Immature natural killer cell (primary cell): Measurements from ENCODE around the gene CPNE5. TPM values are rescaled to one million over a fixed set of nuclear protein-coding genes. Genes with fewer than 3 reads are reported as not detected.

Source experiments
- DNase-seq, 3 donors: peaks; one replicate each; pipeline ENCODE4 v3.0.0; 2022; ENCODE audit warnings: mixed read lengths in 1 of 3
- H3K27ac Mint-ChIP-seq, 6 donors: one replicate each; pipeline ENCODE4 v1.8.0; 2020; ENCODE audit warnings: mixed read lengths in 6 of 6, mild to moderate bottlenecking in 5 of 6, inconsistent platforms in 4 of 6, moderate library complexity in 3 of 6
- H3K27me3 Mint-ChIP-seq, 3 donors: one replicate each; pipeline ENCODE4 v1.8.0; 2020 to 2021; ENCODE audit warnings: low read depth in 3 of 3, mild to moderate bottlenecking in 3 of 3, mixed read lengths in 3 of 3, moderate library complexity in 3 of 3, inconsistent platforms in 1 of 3
- H3K36me3 Mint-ChIP-seq, 3 donors: one replicate each; pipeline ENCODE4 v1.8.0; 2020; ENCODE audit warnings: mixed read lengths in 3 of 3, inconsistent platforms in 2 of 3, mild to moderate bottlenecking in 2 of 3
- H3K4me1 Mint-ChIP-seq, 2 donors: one replicate each; pipeline ENCODE4 v1.8.0; 2020; ENCODE audit warnings: inconsistent platforms in 2 of 2, mild to moderate bottlenecking in 2 of 2, mixed read lengths in 2 of 2, moderate library complexity in 1 of 2
- H3K4me3 Mint-ChIP-seq, 5 donors: one replicate each; pipeline ENCODE4 v1.8.0; 2020; ENCODE audit warnings: mild to moderate bottlenecking in 5 of 5, mixed read lengths in 5 of 5, inconsistent platforms in 3 of 5, moderate library complexity in 3 of 5
- H3K9me3 Mint-ChIP-seq, 6 donors: one replicate each; pipeline ENCODE4 v1.8.0; 2020; ENCODE audit warnings: mild to moderate bottlenecking in 6 of 6, mixed read lengths in 6 of 6, inconsistent platforms in 4 of 6, moderate library complexity in 3 of 6
- polyA plus RNA-seq, 3 donors: library from polyadenylated mRNA; unstranded; fragments of 300-500 nt; fragmentation: Illumina TruSeq; gene quantifications; one replicate each; pipeline ENCODE4 v1.2.3, GENCODE V29; 2021

CPNE5 gene
- polyA plus RNA-seq, 3 donors from 2014 or later, result 0.29 to 0.52 (median 0.49) TPM

- Mint-ChIP-seq H3K4me3 (no peak overlapping the region), H3K9me3 (no peaks in the 10 kb centered on the region), H3K27ac (peak overlapping the region in 3 of 6 donors; percentile 13 to 82 (median 56)), H3K36me3 (no peaks in the 10 kb centered on the region), H3K4me1 (peaks cover 32 to 36% of the 10 kb centered on the region in 2 donors), H3K27me3 (peaks cover 0 to 3% (median 2%) of the 10 kb centered on the region in 3 donors)
- peak; percentile 62 to 74 (median 63) for DNase-seq
Measured at GRCh38 chr6:36759148-36759759, 80.0 kb downstream of the CPNE5 start.

- no peaks in the 10 kb centered on the region for H3K9me3 Mint-ChIP-seq
- no peaks in the 10 kb centered on the region for H3K36me3 Mint-ChIP-seq
- no peak overlapping the region for H3K4me3 Mint-ChIP-seq
- peaks cover 0 to 3% (median 2%) of the 10 kb centered on the region in 3 donors for H3K27me3 Mint-ChIP-seq
- peak overlapping the region in 2 of 6 donors; percentile 13 to 49 for H3K27ac Mint-ChIP-seq
- no peak for DNase-seq
- H3K4me1 Mint-ChIP-seq, result peaks cover 33 to 38% of the 10 kb centered on the region in 2 donors
Measured at GRCh38 chr6:36758516-36759147, 80.6 kb downstream of the CPNE5 start.

GRCh38 chr6:36757943-36758508 is 81.2 kb downstream of the CPNE5 start:
- no peaks in the 10 kb centered on the region for H3K36me3 Mint-ChIP-seq
- peak overlapping the region in 4 of 6 donors; percentile 73 to 97 (median 91) for H3K27ac Mint-ChIP-seq
- peaks cover 33 to 38% of the 10 kb centered on the region in 2 donors for H3K4me1 Mint-ChIP-seq
- H3K27me3 Mint-ChIP-seq, result peaks cover 0 to 3% (median 2%) of the 10 kb centered on the region in 3 donors
- no peak for DNase-seq
- no peaks in the 10 kb centered on the region for H3K9me3 Mint-ChIP-seq
- H3K4me3 Mint-ChIP-seq, result no peak overlapping the region

DNA sequence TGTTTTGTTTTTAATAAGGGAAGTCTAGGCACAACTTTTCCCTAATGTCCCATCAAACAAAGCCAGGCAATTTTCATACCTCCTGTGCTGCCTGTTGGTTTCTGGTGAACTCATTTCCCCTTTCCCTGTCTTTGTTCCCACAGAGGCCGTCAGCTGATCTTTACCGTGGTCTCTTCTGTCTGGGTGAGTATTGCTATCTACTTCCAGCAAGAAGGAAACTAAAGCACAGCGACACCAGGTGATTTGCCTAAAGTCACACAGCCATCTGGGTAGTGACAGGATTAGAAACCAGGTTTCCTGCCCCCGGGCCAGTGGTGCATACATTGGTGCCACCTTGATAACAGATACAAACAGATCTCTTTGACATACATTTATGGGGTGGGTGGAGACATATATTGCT is 82.0 kb downstream of the CPNE5 start:
- Mint-ChIP-seq H3K27ac (peak overlapping the region in 5 of 6 donors; percentile 20 to 97 (median 88)), H3K27me3 (peaks cover 0 to 3% (median 2%) of the 10 kb centered on the region in 3 donors), H3K4me1 (peaks cover 33 to 39% of the 10 kb centered on the region in 2 donors), H3K36me3 (no peaks in the 10 kb centered on the region), H3K4me3 (peak overlapping the region in 1 of 5 donors; percentile 81), H3K9me3 (no peaks in the 10 kb centered on the region)
- no peak for DNase-seq

- Mint-ChIP-seq H3K27ac (peak overlapping the region; percentile 73 to 97 (median 88)), H3K36me3 (no peaks in the 10 kb centered on the region), H3K9me3 (no peaks in the 10 kb centered on the region), H3K27me3 (peaks cover 0 to 3% (median 2%) of the 10 kb centered on the region in 3 donors), H3K4me1 (peaks cover 33 to 39% of the 10 kb centered on the region in 2 donors), H3K4me3 (peak overlapping the region in 2 of 5 donors; percentile 33 to 81)
- no peak for DNase-seq
Measured at GRCh38 chr6:36756786-36757185, 82.5 kb downstream of the CPNE5 start.

GRCh38 chr6:36755435-36756348 is 83.6 kb downstream of the CPNE5 start:
- peak; percentile 36 to 72 (median 57) for DNase-seq
- peak overlapping the region; percentile 60 to 81 (median 61) for H3K4me3 Mint-ChIP-seq
- H3K36me3 Mint-ChIP-seq, result no peaks in the 10 kb centered on the region
- no peaks in the 10 kb centered on the region for H3K9me3 Mint-ChIP-seq
- peak overlapping the region; percentile 73 to 97 (median 88) for H3K27ac Mint-ChIP-seq
- H3K27me3 Mint-ChIP-seq, result peaks cover 2 to 3% (median 3%) of the 10 kb centered on the region in 3 donors
- peaks cover 33 to 39% of the 10 kb centered on the region in 2 donors for H3K4me1 Mint-ChIP-seq

- Mint-ChIP-seq H3K27me3 (peaks cover 2 to 3% (median 3%) of the 10 kb centered on the region in 3 donors), H3K27ac (peak overlapping the region; percentile 73 to 97 (median 88)), H3K36me3 (no peaks in the 10 kb centered on the region), H3K9me3 (peaks cover 0 to 5% (median 0%) of the 10 kb centered on the region in 6 donors), H3K4me1 (peaks cover 33 to 39% of the 10 kb centered on the region in 2 donors), H3K4me3 (peak overlapping the region in 4 of 5 donors; percentile 60 to 81 (median 62))
- DNase-seq, result no peak
Measured at GRCh38 chr6:36754582-36755434, 84.4 kb downstream of the CPNE5 start.

DNA sequence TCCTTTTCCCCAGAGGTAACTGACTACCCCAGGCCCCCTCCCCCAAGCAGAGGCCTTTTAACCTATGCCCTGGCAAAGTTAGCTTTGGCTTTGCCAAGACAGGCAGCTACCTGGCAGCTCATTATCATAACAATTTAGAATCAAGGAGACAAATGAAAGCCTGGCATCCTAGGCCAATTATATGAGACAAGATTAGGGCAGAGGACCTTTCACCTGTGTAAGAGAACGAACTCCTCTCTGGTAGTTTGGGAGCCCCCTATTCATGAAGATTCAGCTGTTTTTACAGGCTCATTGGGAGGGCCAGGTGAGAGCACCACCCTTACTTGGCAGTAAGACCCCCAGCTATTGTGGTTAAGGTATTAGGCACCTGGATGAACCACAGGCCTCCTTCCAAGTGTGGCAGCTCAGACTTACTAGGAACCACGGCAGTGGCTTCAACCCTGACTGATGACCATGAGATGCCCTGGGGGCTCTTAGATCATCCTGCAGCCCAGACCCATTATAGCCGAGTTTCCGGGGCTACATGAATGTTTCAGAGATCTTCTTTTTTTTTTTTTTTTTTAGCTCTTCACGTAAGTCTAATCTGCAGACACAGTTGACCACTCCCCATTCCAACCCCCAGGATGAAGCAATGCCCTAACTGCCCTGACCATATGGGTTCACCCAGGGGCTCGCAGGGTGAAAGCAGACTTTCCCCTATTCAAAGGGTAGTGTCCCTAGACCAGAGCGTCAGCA is 85.4 kb downstream of the CPNE5 start:
- Mint-ChIP-seq H3K36me3 (no peaks in the 10 kb centered on the region), H3K27me3 (peaks cover 0 to 3% (median 3%) of the 10 kb centered on the region in 3 donors), H3K27ac (peak overlapping the region in 4 of 6 donors; percentile 26 to 73 (median 32)), H3K4me3 (no peak overlapping the region), H3K4me1 (peaks cover 33 to 38% of the 10 kb centered on the region in 2 donors), H3K9me3 (peaks cover 0 to 5% (median 0%) of the 10 kb centered on the region in 6 donors)
- no peak for DNase-seq

DNA sequence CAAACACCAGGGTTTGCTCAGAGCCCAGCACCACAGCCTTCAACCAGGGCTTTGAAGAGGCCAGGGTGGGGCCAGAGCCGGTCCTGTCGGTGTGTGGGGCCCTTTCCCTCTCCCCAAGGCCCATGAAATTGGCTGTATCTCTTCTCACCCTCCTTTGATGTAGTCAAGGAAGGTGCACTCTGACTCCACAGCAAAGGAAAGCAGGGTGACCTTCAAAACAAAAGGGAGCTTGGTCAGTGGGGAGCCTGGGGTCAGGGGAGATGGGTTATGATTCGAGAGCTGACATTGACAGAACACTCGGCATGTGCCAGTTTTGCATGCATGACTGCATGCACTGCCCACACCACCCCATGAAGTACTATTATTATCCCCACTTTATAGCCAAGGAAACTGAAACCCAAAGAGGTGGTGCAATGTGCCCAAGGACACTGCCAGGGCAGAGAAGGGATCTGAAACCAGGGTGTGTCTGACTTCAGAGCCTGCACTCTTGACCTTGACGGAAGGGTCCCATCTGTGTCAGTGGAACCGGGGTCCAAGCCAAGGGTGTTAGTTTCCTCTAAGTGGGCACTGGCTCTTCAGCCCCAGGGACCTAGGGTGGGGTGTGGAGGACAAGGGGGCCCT is 86.2 kb downstream of the CPNE5 start:
- Mint-ChIP-seq H3K4me1 (peaks cover 33 to 38% of the 10 kb centered on the region in 2 donors), H3K36me3 (peaks cover 0 to 5% (median 0%) of the 10 kb centered on the region in 3 donors), H3K27ac (peak overlapping the region in 1 of 6 donors; percentile 69), H3K9me3 (peaks cover 0 to 5% (median 0%) of the 10 kb centered on the region in 6 donors), H3K4me3 (no peak overlapping the region), H3K27me3 (peaks cover 0 to 3% (median 3%) of the 10 kb centered on the region in 3 donors)
- no peak for DNase-seq

- Mint-ChIP-seq H3K4me3 (no peak overlapping the region), H3K4me1 (peaks cover 31 to 34% of the 10 kb centered on the region in 2 donors), H3K27ac (peak overlapping the region in 3 of 6 donors; percentile 37 to 53 (median 46)), H3K36me3 (peaks cover 0 to 5% (median 0%) of the 10 kb centered on the region in 3 donors), H3K27me3 (peaks cover 0 to 3% (median 3%) of the 10 kb centered on the region in 3 donors), H3K9me3 (peaks cover 0 to 5% (median 0%) of the 10 kb centered on the region in 6 donors)
- DNase-seq, result no peak
Measured at GRCh38 chr6:36752187-36752885, 86.9 kb downstream of the CPNE5 start.

DNA sequence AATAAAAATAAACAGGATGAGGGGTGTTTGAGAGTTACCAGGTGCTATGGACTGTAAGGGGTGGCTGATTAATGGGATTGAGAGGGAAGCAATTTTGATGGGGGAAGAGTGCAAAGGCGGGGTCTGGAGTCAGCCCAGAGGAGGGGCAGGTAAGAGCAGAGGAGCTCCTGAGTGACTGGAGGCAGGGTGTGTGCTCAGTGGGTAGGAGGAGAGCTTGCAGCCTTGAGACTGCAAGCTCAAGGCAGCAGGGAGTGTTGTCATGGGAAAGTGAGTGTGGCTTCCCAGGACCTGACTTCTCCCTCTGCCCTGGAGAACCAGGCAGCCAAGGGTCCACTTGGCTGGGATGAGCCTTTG is 87.4 kb downstream of the CPNE5 start:
- peaks cover 0 to 3% (median 3%) of the 10 kb centered on the region in 3 donors for H3K27me3 Mint-ChIP-seq
- peak overlapping the region in 1 of 6 donors; percentile 26 for H3K27ac Mint-ChIP-seq
- H3K36me3 Mint-ChIP-seq, result peaks cover 0 to 5% (median 0%) of the 10 kb centered on the region in 3 donors
- H3K9me3 Mint-ChIP-seq, result peaks cover 0 to 5% (median 0%) of the 10 kb centered on the region in 6 donors
- H3K4me3 Mint-ChIP-seq, result no peak overlapping the region
- peaks cover 26 to 29% of the 10 kb centered on the region in 2 donors for H3K4me1 Mint-ChIP-seq
- DNase-seq, result no peak
